GM23248 (cell line): Measurements from ENCODE around the gene PML.

Experiments used
- EZH2 ChIP-seq: fragments of 200-600 bp; sonication (generic); IDR thresholded peaks from 2 replicates; pipeline ENCODE4 v1.6.1; 2018; ENCODE audit warnings: antibody characterized with exemption, mild to moderate bottlenecking; ENCODE audit not compliant: insufficient read depth, poor library complexity, severe bottlenecking
- EZH2phosphoT487 ChIP-seq: fragments of 200-600 bp; sonication (generic); IDR thresholded peaks from 2 replicates; pipeline ENCODE4 v1.6.1; 2018; ENCODE audit warnings: antibody characterized with exemption, moderate library complexity, mild to moderate bottlenecking, low read depth; ENCODE audit not compliant: insufficient read depth

GRCh38 chr15:74045184-74045583 lies 50.7 kb downstream of the PML start:
- TF ChIP-seq EZH2 = no peak
- TF ChIP-seq EZH2phosphoT487 = no peak
